ENCODE measurements around the gene PPP2R2C.

Gene PPP2R2C

DNA sequence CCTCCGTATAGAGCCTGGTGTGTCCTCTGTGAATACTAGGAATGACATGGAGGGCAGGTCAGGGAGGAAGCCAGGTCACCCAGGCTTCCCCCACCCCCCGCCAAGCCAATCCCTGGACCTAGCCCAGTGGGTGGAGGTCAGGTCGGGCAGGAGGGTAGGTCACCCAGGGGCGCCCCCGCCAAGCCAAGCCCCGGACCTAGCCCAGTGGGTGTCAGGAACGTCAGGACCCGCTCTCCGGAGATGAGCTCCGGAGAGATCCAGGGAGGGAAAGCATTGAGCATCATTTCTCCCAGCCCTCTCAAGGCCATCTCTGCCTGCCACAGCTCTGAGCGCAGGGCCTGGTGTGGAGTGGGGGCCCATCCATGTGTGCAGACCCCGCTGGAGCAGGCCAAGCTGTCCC lies 154.2 kb downstream of the PPP2R2C start:
- Mint-ChIP-seq H3K9me3 (no peaks in the 10 kb centered on the region), H3K27ac (no peak overlapping the region), H3K36me3 (ENCODE audit: low read depth) (no peaks in the 10 kb centered on the region), H3K4me3 (no peak overlapping the region), H3K4me1 (ENCODE audit: low read depth) (peaks cover 21% of the 10 kb centered on the region), H3K27me3 (ENCODE audit: low read depth) (peaks cover 17% of the 10 kb centered on the region)

DNA sequence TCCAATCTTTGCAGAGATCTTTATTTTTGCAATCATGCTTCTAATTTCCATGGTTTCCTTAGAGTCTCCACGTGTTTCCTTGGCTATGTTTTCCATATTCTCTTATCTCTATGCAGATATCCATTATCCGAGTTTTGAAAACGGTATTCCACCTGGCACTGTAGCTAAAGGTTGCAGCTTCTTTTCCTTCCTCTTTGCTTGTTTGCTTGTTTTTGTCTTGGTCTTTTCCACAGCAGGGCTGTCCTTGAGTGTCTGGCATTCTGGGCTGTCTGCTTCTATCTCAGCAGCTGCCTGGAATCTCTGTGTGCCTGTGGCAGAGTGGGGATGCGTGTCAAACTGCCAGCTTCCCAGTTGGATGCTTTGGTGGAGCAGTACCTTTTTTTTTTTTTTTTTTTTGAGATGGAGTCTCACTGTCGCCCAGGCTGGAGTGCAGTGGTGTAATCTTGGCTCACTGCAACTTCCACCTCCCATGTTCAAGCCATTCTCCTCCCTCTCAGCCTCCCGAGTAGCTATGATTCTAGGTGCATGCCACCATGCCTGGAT lies 155.9 kb downstream of the PPP2R2C start:
- no peaks in the 10 kb centered on the region for H3K36me3 Mint-ChIP-seq (ENCODE audit: low read depth)
- no peak overlapping the region for H3K27ac Mint-ChIP-seq
- H3K27me3 Mint-ChIP-seq (ENCODE audit: low read depth), result peaks cover 29% of the 10 kb centered on the region
- no peak overlapping the region for H3K4me3 Mint-ChIP-seq
- H3K4me1 Mint-ChIP-seq (ENCODE audit: low read depth), result peaks cover 13% of the 10 kb centered on the region
- no peaks in the 10 kb centered on the region for H3K9me3 Mint-ChIP-seq

DNA sequence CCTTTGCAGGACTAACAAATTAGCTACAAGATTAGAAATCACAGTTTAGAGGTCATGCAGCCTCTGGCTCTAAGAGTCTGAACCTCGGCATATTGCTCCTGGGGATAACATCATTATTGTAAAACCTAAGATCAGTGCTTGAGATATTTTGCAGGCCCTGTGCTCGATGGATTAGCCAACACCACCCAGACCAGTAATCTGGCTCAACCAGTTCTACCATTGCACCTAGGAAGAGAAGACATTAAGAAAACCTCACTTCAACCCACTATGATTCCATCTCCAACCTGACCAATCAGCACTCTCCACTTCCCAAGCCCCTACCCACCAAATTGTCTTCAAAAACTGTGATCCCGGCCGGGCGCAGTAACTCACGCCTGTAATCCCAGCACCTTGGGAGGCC lies 159.2 kb downstream of the PPP2R2C start:
- peaks cover 55% of the 10 kb centered on the region for H3K27me3 Mint-ChIP-seq (ENCODE audit: low read depth)

DNA sequence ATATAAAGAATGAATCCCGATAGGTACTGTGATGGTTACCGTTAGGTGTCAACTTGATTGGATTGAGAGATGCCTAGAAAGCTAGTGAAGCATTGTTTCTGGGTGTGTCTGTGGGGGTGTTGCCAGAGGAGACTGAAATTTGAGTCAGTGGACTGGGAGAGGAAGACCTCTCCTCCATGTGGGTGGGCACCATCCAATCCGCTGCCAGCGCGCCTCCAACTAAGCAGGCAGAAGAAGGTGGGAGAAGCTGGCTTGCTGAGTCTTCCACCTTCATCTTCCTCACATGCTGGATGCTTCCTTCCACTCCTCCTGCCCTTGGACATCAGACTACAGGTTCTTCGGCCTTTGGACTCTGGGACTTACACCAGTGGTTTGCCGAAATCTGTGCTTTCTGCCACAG lies 162.6 kb downstream of the PPP2R2C start:
- Mint-ChIP-seq H3K4me1 (ENCODE audit: low read depth) (no peaks in the 10 kb centered on the region), H3K36me3 (ENCODE audit: low read depth) (no peaks in the 10 kb centered on the region), H3K4me3 (no peak overlapping the region), H3K9me3 (no peaks in the 10 kb centered on the region), H3K27me3 (ENCODE audit: low read depth) (peaks cover 65% of the 10 kb centered on the region), H3K27ac (no peak overlapping the region)

More for the DNA sequence above, 159.2 kb downstream of the PPP2R2C start:
- Mint-ChIP-seq H3K9me3 (no peaks in the 10 kb centered on the region), H3K36me3 (ENCODE audit: low read depth) (no peaks in the 10 kb centered on the region), H3K4me3 (no peak overlapping the region), H3K27ac (no peak overlapping the region), H3K4me1 (ENCODE audit: low read depth) (no peaks in the 10 kb centered on the region)

DNA sequence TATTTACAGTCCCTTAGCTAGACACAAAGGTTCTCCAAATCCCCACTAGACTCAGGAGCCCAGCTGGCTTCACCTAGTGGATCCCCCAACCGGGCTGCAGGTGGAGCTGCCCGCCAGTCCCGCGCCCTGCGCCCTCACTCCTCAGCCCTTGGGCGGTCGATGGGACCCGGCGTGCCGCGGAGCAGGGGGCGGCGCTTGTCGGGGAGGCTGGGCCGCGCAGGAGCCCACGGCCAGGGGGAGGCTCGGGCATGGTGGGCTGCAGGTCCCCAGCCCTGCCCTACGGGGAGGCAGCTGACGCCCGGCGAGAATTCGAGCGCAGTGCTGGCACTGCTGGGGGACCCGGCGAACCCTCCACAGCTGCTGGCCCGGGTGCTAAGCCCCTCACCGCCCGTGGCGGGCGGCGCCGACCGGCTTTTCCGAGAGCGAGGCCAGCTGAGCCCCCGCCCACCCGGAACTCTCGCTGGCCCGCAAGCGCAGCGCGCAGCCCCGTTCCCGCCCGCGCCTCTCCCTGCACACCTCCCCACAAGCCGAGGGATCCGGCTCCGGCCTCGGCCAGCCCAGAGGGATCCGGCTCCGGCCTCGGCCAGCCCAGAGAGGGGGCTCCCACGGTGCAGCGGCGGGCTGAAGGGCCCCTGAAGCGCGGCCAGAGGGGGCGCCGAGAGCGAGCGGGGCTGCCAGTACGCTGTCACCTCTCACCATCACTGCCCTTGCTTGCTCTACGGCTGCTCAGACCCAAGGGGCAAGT lies 163.3 kb downstream of the PPP2R2C start:
- H3K27ac Mint-ChIP-seq, result no peak overlapping the region
- no peaks in the 10 kb centered on the region for H3K4me1 Mint-ChIP-seq (ENCODE audit: low read depth)
- H3K4me3 Mint-ChIP-seq, result peak overlapping the region; percentile 27
- no peaks in the 10 kb centered on the region for H3K36me3 Mint-ChIP-seq (ENCODE audit: low read depth)
- H3K9me3 Mint-ChIP-seq, result no peaks in the 10 kb centered on the region
- H3K27me3 Mint-ChIP-seq (ENCODE audit: low read depth), result peaks cover 60% of the 10 kb centered on the region

DNA sequence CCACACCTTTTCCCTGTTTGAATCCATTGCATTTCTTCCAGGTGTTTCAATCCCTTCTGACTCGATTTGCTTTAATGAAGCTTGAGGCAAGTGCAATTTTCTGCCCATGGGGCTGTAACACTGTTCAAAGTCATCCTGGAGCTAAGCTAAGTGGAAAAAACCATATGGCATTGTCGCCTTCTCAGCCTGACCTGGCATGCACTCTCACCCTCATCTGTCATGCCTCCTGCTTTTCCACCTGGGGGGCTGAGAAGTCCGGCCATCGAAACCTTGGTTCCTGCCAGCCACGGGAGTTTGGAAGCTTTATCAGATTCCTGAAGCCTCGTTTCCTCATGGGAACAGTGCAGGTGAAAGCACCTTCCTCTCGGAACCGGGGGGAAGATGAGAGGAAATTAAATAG lies 164.5 kb downstream of the PPP2R2C start:
- peaks cover 53% of the 10 kb centered on the region for H3K27me3 Mint-ChIP-seq (ENCODE audit: low read depth)
- no peak overlapping the region for H3K27ac Mint-ChIP-seq
- no peak overlapping the region for H3K4me3 Mint-ChIP-seq

DNA sequence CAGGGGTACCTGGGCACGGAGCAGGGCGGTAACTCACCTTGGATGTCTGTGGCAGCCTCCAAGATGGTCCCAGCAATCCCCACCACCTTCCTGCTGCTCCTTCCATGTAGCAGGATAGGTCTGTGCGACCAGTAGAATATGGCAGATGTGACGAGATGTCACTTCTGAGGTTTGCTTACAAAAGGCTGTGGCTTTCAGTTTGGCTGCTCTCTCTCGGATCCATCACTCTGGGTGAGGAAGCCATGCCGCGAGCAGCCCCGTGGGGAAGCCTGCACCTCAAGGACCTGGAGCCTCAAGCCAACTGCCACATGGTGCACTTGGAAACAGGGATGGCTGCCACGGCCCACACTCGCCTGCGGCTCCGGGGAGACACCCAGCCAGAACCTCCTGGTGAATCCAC lies 165.2 kb downstream of the PPP2R2C start:
- no peaks in the 10 kb centered on the region for H3K9me3 Mint-ChIP-seq
- H3K4me1 Mint-ChIP-seq (ENCODE audit: low read depth), result no peaks in the 10 kb centered on the region
- no peak overlapping the region for H3K4me3 Mint-ChIP-seq
- no peaks in the 10 kb centered on the region for H3K36me3 Mint-ChIP-seq (ENCODE audit: low read depth)
- H3K27ac Mint-ChIP-seq, result no peak overlapping the region
- H3K27me3 Mint-ChIP-seq (ENCODE audit: low read depth), result peaks cover 48% of the 10 kb centered on the region

More for the DNA sequence above, 164.5 kb downstream of the PPP2R2C start:
- Mint-ChIP-seq H3K4me1 (ENCODE audit: low read depth) (no peaks in the 10 kb centered on the region), H3K9me3 (no peaks in the 10 kb centered on the region), H3K36me3 (ENCODE audit: low read depth) (no peaks in the 10 kb centered on the region)

DNA sequence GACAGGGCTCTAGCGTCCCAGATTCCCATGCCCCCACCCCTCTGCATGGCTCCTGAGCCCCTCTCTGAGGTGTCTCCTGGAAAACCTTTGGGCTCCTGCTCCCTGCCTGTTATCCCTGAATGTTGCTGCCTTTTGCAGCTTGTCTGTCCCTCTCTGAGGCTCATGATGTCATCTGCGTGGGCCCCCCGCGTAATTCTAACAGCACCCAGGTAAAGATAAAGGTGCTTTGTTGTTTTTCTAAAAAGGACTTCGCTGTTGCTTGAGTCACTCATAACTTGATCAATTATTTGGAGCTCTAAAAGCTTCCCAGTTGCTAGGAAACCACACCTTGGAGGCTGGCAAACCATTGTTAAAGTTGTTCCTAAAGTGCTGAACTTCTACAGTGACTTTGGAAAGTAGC lies 166.1 kb downstream of the PPP2R2C start:
- Mint-ChIP-seq H3K4me1 (ENCODE audit: low read depth) (no peaks in the 10 kb centered on the region), H3K27ac (no peak overlapping the region), H3K36me3 (ENCODE audit: low read depth) (no peaks in the 10 kb centered on the region), H3K9me3 (no peaks in the 10 kb centered on the region), H3K4me3 (no peak overlapping the region), H3K27me3 (ENCODE audit: low read depth) (peaks cover 41% of the 10 kb centered on the region)

DNA sequence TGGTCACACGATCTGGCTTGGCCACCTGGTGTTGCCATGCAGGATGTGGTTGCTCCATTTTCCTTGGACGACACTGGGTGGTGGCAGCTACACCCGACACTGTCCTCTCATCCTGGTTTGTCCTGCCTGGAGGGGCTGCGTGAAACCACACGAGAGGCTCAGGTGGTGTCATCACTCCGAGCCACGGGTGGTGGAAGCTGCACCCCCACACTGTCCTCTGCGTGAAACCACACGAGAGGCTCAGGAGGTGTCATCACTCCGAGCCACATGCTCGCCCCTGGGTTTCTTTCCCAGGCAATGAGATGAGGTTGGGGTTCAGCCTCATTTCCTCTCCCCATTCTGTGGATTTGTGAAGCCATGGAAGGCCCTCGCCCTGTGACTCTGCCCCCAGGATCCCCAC lies 168.5 kb downstream of the PPP2R2C start:
- H3K27me3 Mint-ChIP-seq (ENCODE audit: low read depth), result peaks cover 23% of the 10 kb centered on the region
- H3K4me1 Mint-ChIP-seq (ENCODE audit: low read depth), result no peaks in the 10 kb centered on the region
- H3K9me3 Mint-ChIP-seq, result no peaks in the 10 kb centered on the region
- no peak overlapping the region for H3K4me3 Mint-ChIP-seq
- no peaks in the 10 kb centered on the region for H3K36me3 Mint-ChIP-seq (ENCODE audit: low read depth)
- no peak overlapping the region for H3K27ac Mint-ChIP-seq

DNA sequence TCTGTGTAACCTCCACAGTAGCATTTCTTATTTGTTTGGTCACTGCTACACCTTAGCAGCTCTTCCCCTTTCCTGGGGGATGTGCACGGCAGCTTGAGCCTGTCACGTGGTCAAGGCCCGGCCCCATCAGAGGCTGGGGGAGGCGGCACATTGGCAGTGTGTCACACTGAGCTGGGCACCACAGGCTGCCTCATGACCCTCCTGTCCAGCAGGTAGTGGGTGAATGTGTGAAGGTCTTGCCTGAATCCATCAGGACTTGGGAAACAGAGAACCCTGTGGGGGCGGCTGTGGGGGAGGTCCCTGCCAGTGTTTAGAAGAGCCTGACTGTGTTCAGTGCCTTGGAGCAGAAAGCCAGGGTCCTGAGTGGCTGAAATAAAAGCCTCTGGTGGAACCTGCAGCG lies 169.5 kb downstream of the PPP2R2C start:
- no peaks in the 10 kb centered on the region for H3K9me3 Mint-ChIP-seq
- H3K27me3 Mint-ChIP-seq (ENCODE audit: low read depth), result peaks cover 14% of the 10 kb centered on the region
- H3K4me3 Mint-ChIP-seq, result no peak overlapping the region
- no peaks in the 10 kb centered on the region for H3K4me1 Mint-ChIP-seq (ENCODE audit: low read depth)
- no peak overlapping the region for H3K27ac Mint-ChIP-seq
- no peaks in the 10 kb centered on the region for H3K36me3 Mint-ChIP-seq (ENCODE audit: low read depth)

DNA sequence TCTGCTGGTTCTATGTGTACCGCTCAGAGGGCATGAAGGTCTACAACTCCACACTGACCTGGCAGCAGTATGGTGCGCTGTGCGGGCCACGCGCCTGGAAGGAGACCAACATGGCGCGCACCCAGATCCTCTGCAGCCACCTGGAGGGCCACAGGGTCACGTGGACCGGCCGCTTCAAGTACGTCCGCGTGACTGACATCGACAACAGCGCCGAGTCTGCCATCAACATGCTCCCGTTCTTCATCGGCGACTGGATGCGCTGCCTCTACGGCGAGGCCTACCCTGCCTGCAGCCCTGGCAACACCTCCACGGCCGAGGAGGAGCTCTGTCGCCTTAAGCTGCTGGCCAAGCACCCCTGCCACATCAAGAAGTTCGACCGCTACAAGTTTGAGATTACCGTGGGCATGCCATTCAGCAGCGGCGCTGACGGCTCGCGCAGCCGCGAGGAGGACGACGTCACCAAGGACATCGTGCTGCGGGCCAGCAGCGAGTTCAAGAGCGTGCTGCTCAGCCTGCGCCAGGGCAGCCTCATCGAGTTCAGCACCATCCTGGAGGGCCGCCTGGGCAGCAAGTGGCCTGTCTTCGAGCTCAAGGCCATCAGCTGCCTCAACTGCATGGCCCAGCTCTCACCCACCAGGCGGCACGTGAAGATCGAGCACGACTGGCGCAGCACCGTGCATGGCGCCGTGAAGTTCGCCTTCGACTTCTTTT lies 170.5 kb downstream of the PPP2R2C start:
- H3K4me3 Mint-ChIP-seq, result no peak overlapping the region
- H3K9me3 Mint-ChIP-seq, result no peaks in the 10 kb centered on the region
- H3K4me1 Mint-ChIP-seq (ENCODE audit: low read depth), result no peaks in the 10 kb centered on the region
- no peaks in the 10 kb centered on the region for H3K36me3 Mint-ChIP-seq (ENCODE audit: low read depth)
- H3K27me3 Mint-ChIP-seq (ENCODE audit: low read depth), result peaks cover 11% of the 10 kb centered on the region
- H3K27ac Mint-ChIP-seq, result no peak overlapping the region

DNA sequence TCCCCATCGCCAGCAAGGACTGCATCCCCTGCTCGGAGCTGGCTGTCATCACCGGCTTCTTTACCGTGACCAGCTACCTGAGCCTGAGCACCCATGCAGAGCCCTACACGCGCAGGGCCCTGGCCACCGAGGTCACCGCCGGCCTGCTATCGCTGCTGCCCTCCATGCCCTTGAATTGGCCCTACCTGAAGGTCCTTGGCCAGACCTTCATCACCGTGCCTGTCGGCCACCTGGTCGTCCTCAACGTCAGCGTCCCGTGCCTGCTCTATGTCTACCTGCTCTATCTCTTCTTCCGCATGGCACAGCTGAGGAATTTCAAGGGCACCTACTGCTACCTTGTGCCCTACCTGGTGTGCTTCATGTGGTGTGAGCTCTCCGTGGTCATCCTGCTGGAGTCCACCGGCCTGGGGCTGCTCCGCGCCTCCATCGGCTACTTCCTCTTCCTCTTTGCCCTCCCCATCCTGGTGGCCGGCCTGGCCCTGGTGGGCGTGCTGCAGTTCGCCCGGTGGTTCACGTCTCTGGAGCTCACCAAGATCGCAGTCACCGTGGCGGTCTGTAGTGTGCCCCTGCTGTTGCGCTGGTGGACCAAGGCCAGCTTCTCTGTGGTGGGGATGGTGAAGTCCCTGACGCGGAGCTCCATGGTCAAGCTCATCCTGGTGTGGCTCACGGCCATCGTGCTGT lies 171.2 kb downstream of the PPP2R2C start:
- Mint-ChIP-seq H3K36me3 (ENCODE audit: low read depth) (no peaks in the 10 kb centered on the region), H3K27me3 (ENCODE audit: low read depth) (peaks cover 4% of the 10 kb centered on the region), H3K27ac (no peak overlapping the region), H3K4me1 (ENCODE audit: low read depth) (no peaks in the 10 kb centered on the region), H3K9me3 (no peaks in the 10 kb centered on the region), H3K4me3 (no peak overlapping the region)

DNA sequence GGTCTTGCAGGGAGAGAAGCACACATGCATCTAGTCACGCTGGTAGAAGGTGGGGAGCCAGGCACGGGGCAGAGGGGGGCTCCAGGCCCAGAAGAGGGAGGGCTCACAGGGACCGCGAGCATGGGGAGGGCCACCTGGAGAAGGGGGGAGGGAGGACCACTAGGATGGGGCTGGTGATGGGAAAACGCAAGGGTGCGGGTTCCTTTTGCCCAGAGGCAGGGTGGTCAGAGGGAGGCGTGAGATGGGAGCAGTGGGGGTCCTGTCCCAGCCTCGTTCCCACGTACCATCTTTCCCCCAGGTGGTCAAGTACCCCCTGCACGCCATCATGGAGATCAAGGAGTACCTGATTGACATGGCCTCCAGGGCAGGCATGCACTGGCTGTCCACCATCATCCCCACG lies 172.1 kb downstream of the PPP2R2C start:
- Mint-ChIP-seq H3K4me3 (no peak overlapping the region), H3K27me3 (ENCODE audit: low read depth) (peaks cover 2% of the 10 kb centered on the region), H3K9me3 (no peaks in the 10 kb centered on the region), H3K27ac (no peak overlapping the region), H3K4me1 (ENCODE audit: low read depth) (no peaks in the 10 kb centered on the region), H3K36me3 (ENCODE audit: low read depth) (no peaks in the 10 kb centered on the region)

DNA sequence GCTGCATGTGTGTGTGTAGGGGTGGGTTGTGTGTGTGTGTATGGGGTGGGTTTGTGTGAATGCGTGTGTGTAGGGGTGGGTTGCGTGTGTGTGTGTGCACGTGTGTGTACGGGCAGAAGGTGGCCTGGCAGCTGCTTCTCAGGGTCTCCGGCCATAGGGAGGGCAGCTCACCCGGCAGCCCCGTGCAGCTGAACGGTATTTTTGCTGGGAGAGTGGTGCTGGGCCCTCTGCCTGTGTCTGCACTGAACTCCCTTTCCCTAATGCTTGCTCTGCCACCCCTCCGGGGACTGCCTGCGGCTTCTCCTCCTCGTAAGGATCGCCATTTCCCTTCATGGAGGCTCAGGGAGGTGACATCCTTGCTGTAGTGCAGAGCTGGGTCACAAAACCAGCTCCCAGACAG lies 172.5 kb downstream of the PPP2R2C start:
- H3K9me3 Mint-ChIP-seq, result no peaks in the 10 kb centered on the region
- no peak overlapping the region for H3K27ac Mint-ChIP-seq
- no peak overlapping the region for H3K4me3 Mint-ChIP-seq
- no peaks in the 10 kb centered on the region for H3K4me1 Mint-ChIP-seq (ENCODE audit: low read depth)
- H3K36me3 Mint-ChIP-seq (ENCODE audit: low read depth), result no peaks in the 10 kb centered on the region
- no peaks in the 10 kb centered on the region for H3K27me3 Mint-ChIP-seq (ENCODE audit: low read depth)

DNA sequence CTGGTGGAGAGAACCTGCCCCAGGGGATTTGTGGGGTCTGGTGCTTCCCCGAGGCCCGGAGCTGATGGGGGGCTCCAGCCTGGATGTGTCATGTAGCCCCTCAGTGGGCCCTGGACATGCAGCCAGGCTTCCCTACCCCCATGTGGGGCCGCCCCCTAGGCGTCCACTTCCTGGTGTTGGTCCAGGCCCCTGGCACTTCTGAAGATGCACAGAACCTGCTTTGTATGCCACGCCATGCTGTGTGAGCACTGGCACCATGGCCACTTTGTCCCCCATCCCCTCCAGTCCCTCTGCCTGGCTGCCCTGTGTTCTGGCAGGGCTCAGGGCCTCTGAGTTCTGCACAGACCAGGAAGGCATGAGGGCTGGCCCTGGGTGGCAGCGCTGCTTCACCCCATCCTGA lies 173.6 kb downstream of the PPP2R2C start:
- H3K9me3 Mint-ChIP-seq, result no peaks in the 10 kb centered on the region

More for the DNA sequence above, 173.6 kb downstream of the PPP2R2C start:
- Mint-ChIP-seq H3K36me3 (ENCODE audit: low read depth) (no peaks in the 10 kb centered on the region), H3K27ac (no peak overlapping the region), H3K27me3 (ENCODE audit: low read depth) (no peaks in the 10 kb centered on the region), H3K4me1 (ENCODE audit: low read depth) (no peaks in the 10 kb centered on the region), H3K4me3 (no peak overlapping the region)

Data from T-helper 1 cell treated with Interleukin-12 subunit alpha and Interleukin-12 subunit beta and Interleukin-4 antibody, amounts not matched to agents 30 μg/mL and 1 μg/mL, for 36 hours (primary cell).